ENCODE measurements around the gene ANKLE1.

DNA sequence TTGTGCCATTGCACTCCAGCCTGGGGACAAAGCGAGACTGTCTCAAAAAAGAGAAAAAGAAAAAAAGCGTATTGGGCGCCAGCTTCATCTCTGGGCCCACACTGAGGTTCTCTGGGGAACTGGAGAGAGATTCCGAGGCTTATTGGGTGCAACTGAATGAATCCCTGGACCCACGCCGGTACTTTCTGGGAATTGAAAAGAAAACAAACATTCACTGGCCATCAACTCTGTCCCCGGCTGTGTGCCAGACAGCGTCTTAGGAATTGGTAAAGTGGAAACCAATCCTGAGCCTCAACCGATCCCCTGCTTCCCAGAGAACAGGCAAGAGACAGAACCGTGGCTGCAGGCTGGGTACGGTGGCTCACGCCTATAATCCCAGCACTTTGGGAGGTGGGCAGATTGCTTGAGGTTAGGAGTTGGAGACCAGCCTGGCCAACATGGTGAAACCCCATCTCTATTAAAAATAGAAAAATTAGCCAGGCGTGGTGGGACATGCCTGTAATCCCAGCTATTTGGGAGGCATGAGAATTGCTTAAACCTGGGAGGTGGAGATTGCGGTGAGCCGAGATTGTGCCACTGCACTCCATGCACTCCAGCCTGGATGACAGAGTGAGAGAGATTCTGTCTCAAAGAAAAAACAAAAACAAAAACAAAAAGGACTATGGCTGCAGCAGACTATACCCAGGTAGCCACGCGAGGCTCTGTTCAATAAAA, 44.3 kb downstream of the ANKLE1 start:
- TF ChIP-seq, protein P1, sequence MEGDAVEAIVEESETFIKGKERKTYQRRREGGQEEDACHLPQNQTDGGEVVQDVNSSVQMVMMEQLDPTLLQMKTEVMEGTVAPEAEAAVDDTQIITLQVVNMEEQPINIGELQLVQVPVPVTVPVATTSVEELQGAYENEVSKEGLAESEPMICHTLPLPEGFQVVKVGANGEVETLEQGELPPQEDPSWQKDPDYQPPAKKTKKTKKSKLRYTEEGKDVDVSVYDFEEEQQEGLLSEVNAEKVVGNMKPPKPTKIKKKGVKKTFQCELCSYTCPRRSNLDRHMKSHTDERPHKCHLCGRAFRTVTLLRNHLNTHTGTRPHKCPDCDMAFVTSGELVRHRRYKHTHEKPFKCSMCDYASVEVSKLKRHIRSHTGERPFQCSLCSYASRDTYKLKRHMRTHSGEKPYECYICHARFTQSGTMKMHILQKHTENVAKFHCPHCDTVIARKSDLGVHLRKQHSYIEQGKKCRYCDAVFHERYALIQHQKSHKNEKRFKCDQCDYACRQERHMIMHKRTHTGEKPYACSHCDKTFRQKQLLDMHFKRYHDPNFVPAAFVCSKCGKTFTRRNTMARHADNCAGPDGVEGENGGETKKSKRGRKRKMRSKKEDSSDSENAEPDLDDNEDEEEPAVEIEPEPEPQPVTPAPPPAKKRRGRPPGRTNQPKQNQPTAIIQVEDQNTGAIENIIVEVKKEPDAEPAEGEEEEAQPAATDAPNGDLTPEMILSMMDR (IDR thresholded peaks at IDR 0.05), result no peak
- TF ChIP-seq SMC3 (IDR thresholded peaks at IDR 0.05; ENCODE audit: low read depth, low read length) (no peak), POLR2AphosphoS5 (IDR thresholded peaks at IDR 0.05; ENCODE audit: low read depth, low read length) (no peak), RFX5 (IDR thresholded peaks at IDR 0.05; ENCODE audit: low read length) (no peak), FOXM1 (IDR thresholded peaks at IDR 0.05; ENCODE audit: low read depth) (no peak), RAD21 (IDR thresholded peaks at IDR 0.05; ENCODE audit: low read length) (no peak), SIN3A (IDR thresholded peaks at IDR 0.05; ENCODE audit: borderline replicate concordance, low read depth, low read length) (no peak), GATA2 (CRISPR knock-in tag; IDR thresholded peaks at IDR 0.05) (no peak), EP300 (IDR thresholded peaks at IDR 0.05; ENCODE audit: borderline replicate concordance in 1 of 2, low read depth in 1 of 2, low read length in 1 of 2) (no peak), YY1 (IDR thresholded peaks at IDR 0.05; ENCODE audit: low read depth) (no peak), TCF12 (IDR thresholded peaks at IDR 0.05) (no peak)
- TF ChIP-seq, protein P2, sequence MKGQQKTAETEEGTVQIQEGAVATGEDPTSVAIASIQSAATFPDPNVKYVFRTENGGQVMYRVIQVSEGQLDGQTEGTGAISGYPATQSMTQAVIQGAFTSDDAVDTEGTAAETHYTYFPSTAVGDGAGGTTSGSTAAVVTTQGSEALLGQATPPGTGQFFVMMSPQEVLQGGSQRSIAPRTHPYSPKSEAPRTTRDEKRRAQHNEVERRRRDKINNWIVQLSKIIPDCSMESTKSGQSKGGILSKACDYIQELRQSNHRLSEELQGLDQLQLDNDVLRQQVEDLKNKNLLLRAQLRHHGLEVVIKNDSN (IDR thresholded peaks at IDR 0.05; ENCODE audit: borderline replicate concordance, low read depth), result no peak
- TF ChIP-seq, protein P3, sequence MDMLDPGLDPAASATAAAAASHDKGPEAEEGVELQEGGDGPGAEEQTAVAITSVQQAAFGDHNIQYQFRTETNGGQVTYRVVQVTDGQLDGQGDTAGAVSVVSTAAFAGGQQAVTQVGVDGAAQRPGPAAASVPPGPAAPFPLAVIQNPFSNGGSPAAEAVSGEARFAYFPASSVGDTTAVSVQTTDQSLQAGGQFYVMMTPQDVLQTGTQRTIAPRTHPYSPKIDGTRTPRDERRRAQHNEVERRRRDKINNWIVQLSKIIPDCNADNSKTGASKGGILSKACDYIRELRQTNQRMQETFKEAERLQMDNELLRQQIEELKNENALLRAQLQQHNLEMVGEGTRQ (IDR thresholded peaks at IDR 0.05; ENCODE audit: borderline replicate concordance, low read depth, low read length), result no peak

Measured in SK-N-SH (cell line).